A549 (cell line): ENCODE measurements around the gene CDC42EP5.

Source experiments
- BHLHE40 ChIP-seq: IDR thresholded peaks from 2 replicates; pipeline ENCODE4 v1.6.1; 2012; ENCODE audit warnings: low read depth, low read length, inconsistent platforms
- EP300 ChIP-seq, 2 experiments: fragments of >200 bp; sonication (Bioruptor Twin); formaldehyde crosslinking; IDR thresholded peaks; 2 replicates in 1 of 2; 3 replicates in 1 of 2; pipeline ENCODE4 v1.6.1; 2016 to 2017
- HDAC2 ChIP-seq: fragments of 200-600 bp; sonication (generic); IDR thresholded peaks from 2 replicates; pipeline ENCODE4 v1.6.1; 2016
- MYC ChIP-seq: IDR thresholded peaks from 2 replicates; pipeline ENCODE4 v1.6.1; 2012; ENCODE audit warnings: mild to moderate bottlenecking, inconsistent platforms, low read length, improper control_type of control experiment, borderline replicate concordance
- POLR2A ChIP-seq: IDR thresholded peaks from 2 replicates; pipeline ENCODE4 v1.6.1; 2012; ENCODE audit warnings: mild to moderate bottlenecking, low read length
- RFX5 ChIP-seq: fragments of 450-650 bp; IDR thresholded peaks from 2 replicates; pipeline ENCODE4 v1.7.1; 2014; ENCODE audit warnings: antibody characterized with exemption, mild to moderate bottlenecking, moderate library complexity
- TF ChIP-seq, protein P1 (sequence below): fragments of >200 bp; sonication (Bioruptor Twin); formaldehyde crosslinking; IDR thresholded peaks from 3 replicates; pipeline ENCODE4 v1.5.1; 2016
- TF ChIP-seq, protein P2 (sequence below): IDR thresholded peaks from 2 replicates; pipeline ENCODE4 v1.6.1; 2012
- TF ChIP-seq, protein P3 (sequence below): fragments of 250-450 bp; sonication (Bioruptor Pico); IDR thresholded peaks from 2 replicates; pipeline ENCODE4 v1.5.0; 2021; ENCODE audit warnings: mild to moderate bottlenecking, moderate library complexity, borderline replicate concordance

DNA sequence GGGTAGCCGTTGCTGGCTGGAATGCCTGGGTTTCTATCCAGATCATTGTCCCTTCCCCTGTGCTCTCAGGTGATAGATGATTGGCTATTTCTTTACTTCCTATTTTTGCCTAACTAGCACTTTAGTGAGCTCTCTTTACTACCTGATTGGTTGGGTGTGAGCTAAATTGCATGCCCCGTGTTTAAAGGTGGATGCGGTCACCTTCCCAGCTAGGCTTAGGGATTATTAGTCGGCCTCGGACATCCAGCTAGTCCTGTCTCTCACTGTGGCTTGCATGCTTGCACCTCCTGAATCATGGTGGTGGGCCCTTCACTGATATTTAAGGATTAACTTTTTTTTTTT lies 47.7 kb downstream of the CDC42EP5 start:
- TF ChIP-seq, protein P1, sequence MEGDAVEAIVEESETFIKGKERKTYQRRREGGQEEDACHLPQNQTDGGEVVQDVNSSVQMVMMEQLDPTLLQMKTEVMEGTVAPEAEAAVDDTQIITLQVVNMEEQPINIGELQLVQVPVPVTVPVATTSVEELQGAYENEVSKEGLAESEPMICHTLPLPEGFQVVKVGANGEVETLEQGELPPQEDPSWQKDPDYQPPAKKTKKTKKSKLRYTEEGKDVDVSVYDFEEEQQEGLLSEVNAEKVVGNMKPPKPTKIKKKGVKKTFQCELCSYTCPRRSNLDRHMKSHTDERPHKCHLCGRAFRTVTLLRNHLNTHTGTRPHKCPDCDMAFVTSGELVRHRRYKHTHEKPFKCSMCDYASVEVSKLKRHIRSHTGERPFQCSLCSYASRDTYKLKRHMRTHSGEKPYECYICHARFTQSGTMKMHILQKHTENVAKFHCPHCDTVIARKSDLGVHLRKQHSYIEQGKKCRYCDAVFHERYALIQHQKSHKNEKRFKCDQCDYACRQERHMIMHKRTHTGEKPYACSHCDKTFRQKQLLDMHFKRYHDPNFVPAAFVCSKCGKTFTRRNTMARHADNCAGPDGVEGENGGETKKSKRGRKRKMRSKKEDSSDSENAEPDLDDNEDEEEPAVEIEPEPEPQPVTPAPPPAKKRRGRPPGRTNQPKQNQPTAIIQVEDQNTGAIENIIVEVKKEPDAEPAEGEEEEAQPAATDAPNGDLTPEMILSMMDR = no peak
- TF ChIP-seq HDAC2 (no peak), POLR2A (no peak), BHLHE40 (no peak), RFX5 (no peak), MYC (no peak), EP300 (IDR thresholded peaks at IDR 0.05) (no peak)
- TF ChIP-seq, protein P2, sequence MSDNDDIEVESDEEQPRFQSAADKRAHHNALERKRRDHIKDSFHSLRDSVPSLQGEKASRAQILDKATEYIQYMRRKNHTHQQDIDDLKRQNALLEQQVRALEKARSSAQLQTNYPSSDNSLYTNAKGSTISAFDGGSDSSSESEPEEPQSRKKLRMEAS = no peak
- TF ChIP-seq, protein P3, sequence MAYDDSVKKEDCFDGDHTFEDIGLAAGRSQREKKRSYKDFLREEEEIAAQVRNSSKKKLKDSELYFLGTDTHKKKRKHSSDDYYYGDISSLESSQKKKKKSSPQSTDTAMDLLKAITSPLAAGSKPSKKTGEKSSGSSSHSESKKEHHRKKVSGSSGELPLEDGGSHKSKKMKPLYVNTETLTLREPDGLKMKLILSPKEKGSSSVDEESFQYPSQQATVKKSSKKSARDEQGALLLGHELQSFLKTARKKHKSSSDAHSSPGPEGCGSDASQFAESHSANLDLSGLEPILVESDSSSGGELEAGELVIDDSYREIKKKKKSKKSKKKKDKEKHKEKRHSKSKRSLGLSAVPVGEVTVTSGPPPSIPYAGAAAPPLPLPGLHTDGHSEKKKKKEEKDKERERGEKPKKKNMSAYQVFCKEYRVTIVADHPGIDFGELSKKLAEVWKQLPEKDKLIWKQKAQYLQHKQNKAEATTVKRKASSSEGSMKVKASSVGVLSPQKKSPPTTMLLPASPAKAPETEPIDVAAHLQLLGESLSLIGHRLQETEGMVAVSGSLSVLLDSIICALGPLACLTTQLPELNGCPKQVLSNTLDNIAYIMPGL (CRISPR knock-in tag) = no peak
